ENCODE data around the gene PCDHB4.
"Not testable (repeated sequence)": the region's sequence is repeated elsewhere in the genome, so short reads cannot be mapped to it uniquely, and the experiment has no call there.

The PCDHB4 gene

DNA sequence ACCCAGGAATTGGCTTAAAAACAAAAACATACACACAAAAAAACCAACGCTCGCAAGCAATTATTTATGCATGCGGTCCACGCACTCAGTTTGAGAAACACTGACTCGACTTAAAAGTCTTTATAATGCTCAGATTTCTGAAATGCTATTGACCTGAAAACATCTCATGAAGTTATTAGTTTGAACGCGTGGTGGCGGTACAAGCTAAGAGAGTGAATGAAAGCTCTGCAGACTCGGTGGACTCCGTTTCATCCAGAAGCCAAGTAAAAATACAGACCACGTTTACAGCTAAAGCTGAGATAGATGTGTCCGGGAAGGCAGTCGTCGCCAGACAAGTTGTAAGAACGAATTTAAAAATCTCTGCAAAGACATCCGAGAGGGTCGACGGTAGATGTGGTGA is 28.2 kb downstream of the PCDHB4 start, which contains the start of gene PCDHB6:
TSS of gene PCDHB6 (plus strand) at position 246 of the 400 bp plus-strand sequence. CDS start 201 bp downstream, outside the sequence.
- no peaks in the 10 kb centered on the region for H3K9me3 ChIP-seq (ENCODE audit: control insufficient read depth, low read length)
- H3K4me1 ChIP-seq (ENCODE audit: control insufficient read depth, insufficient read depth, low read length): no peaks in the 10 kb centered on the region
- no peak within 1 kb of the TSS for H3K4me3 ChIP-seq (ENCODE audit: insufficient read depth, low read depth, low read length)
- no peak within 1 kb of the TSS for H3K27ac ChIP-seq (ENCODE audit: insufficient read depth, low read depth, low read length, poor library complexity, severe bottlenecking)
- WGBS, 2 experiments: 90 to 93% methylated on average over 18 of the region's 18 CpGs
- H3K27me3 ChIP-seq (ENCODE audit: control insufficient read depth, insufficient read depth, low read length, poor library complexity, severe bottlenecking): no peaks in the 10 kb centered on the region
- peaks cover 4% of the 10 kb centered on the region for H3K36me3 ChIP-seq (ENCODE audit: control insufficient read depth, insufficient read depth, low read length)

DNA sequence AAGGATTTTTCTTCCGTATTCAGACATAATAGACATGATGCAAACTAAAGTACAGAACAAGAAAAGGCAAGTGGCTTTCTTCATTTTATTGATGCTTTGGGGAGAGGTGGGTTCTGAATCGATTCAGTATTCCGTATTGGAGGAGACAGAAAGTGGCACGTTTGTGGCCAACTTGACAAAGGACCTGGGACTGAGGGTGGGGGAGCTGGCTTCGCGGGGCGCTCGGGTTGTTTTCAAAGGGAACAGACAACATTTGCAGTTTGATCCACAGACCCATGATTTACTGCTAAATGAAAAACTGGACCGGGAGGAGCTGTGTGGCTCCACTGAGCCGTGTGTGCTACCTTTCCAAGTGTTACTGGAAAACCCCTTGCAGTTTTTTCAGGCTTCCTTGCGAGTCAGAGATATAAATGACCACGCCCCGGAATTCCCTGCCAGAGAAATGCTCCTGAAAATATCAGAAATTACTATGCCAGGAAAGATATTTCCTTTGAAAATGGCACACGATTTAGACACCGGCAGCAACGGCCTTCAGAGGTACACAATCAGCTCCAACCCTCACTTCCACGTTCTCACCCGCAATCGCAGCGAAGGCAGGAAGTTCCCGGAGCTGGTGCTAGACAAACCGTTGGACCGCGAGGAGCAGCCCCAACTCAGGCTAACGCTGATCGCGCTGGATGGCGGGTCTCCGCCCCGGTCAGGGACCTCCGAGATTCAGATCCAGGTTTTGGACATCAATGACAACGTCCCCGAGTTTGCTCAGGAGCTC is 28.8 kb downstream of the PCDHB4 start:
- H3K27me3 ChIP-seq (ENCODE audit: control insufficient read depth, insufficient read depth, low read length, poor library complexity, severe bottlenecking): no peaks in the 10 kb centered on the region
- H3K27ac ChIP-seq (ENCODE audit: insufficient read depth, low read depth, low read length, poor library complexity, severe bottlenecking): no peak overlapping the region
- no peaks in the 10 kb centered on the region for H3K4me1 ChIP-seq (ENCODE audit: control insufficient read depth, insufficient read depth, low read length)
- WGBS, 2 experiments: 95 to 96% methylated on average over 33 of the region's 33 CpGs
- H3K36me3 ChIP-seq (ENCODE audit: control insufficient read depth, insufficient read depth, low read length): peaks cover 4% of the 10 kb centered on the region
- no peaks in the 10 kb centered on the region for H3K9me3 ChIP-seq (ENCODE audit: control insufficient read depth, low read length)
- H3K4me3 ChIP-seq (ENCODE audit: insufficient read depth, low read depth, low read length): no peak overlapping the region

DNA sequence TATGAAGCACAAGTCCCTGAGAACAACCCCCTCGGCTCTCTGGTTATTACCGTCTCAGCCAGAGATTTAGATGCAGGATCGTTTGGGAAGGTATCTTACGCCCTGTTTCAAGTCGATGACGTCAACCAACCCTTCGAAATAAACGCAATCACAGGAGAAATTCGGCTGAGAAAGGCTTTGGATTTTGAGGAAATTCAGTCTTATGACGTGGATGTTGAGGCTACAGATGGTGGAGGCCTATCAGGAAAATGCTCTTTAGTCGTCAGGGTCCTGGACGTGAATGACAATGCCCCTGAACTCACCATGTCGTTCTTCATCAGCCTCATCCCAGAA is 29.3 kb downstream of the PCDHB4 start:
- Histone ChIP-seq H3K27ac (ENCODE audit: insufficient read depth, low read depth, low read length, poor library complexity, severe bottlenecking) (no peak overlapping the region), H3K27me3 (ENCODE audit: control insufficient read depth, insufficient read depth, low read length, poor library complexity, severe bottlenecking) (no peaks in the 10 kb centered on the region), H3K9me3 (ENCODE audit: control insufficient read depth, low read length) (no peaks in the 10 kb centered on the region), H3K4me1 (ENCODE audit: control insufficient read depth, insufficient read depth, low read length) (no peaks in the 10 kb centered on the region), H3K36me3 (ENCODE audit: control insufficient read depth, insufficient read depth, low read length) (peaks cover 4% of the 10 kb centered on the region), H3K4me3 (ENCODE audit: insufficient read depth, low read depth, low read length) (no peak overlapping the region)
- 92 to 94% methylated on average over 13 of the region's 13 CpGs for WGBS, 2 experiments

DNA sequence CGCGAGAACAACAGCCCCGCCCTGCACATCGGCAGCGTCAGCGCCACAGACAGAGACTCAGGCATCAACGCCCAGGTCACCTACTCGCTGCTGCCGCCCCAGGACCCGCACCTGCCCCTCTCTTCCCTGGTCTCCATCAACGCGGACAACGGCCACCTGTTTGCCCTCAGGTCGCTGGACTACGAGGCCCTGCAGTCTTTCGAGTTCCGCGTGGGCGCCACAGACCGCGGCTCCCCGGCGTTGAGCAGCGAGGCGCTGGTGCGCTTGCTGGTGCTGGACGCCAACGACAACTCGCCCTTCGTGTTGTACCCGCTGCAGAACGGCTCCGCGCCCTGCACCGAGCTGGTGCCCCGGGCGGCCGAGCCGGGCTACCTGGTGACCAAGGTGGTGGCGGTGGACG is 30.0 kb downstream of the PCDHB4 start:
- not testable (repeated sequence) for H3K27ac ChIP-seq (ENCODE audit: insufficient read depth, low read depth, low read length, poor library complexity, severe bottlenecking); H3K9me3 ChIP-seq (ENCODE audit: control insufficient read depth, low read length); H3K36me3 ChIP-seq (ENCODE audit: control insufficient read depth, insufficient read depth, low read length); H3K4me1 ChIP-seq (ENCODE audit: control insufficient read depth, insufficient read depth, low read length); H3K27me3 ChIP-seq (ENCODE audit: control insufficient read depth, insufficient read depth, low read length, poor library complexity, severe bottlenecking); H3K4me3 ChIP-seq (ENCODE audit: insufficient read depth, low read depth, low read length)
- WGBS, 2 experiments: 97 to 98% methylated on average over 27 to 33 of the region's 41 CpGs

DNA sequence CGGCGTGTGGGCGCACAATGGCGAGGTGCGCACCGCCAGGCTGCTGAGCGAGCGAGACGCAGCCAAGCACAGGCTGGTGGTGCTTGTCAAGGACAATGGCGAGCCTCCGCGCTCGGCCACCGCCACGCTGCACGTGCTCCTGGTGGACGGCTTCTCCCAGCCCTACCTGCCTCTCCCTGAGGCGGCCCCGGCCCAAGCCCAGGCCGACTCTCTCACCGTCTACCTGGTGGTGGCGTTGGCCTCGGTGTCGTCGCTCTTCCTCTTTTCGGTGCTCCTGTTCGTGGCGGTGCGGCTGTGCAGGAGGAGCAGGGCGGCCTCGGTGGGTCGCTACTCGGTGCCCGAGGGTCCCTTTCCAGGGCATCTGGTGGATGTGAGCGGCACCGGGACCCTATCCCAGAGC is 30.5 kb downstream of the PCDHB4 start:
- 95% methylated on average over 36 of the region's 36 CpGs for WGBS, 2 experiments
- not testable (repeated sequence) for H3K4me1 ChIP-seq (ENCODE audit: control insufficient read depth, insufficient read depth, low read length); H3K27me3 ChIP-seq (ENCODE audit: control insufficient read depth, insufficient read depth, low read length, poor library complexity, severe bottlenecking); H3K27ac ChIP-seq (ENCODE audit: insufficient read depth, low read depth, low read length, poor library complexity, severe bottlenecking); H3K36me3 ChIP-seq (ENCODE audit: control insufficient read depth, insufficient read depth, low read length); H3K4me3 ChIP-seq (ENCODE audit: insufficient read depth, low read depth, low read length); H3K9me3 ChIP-seq (ENCODE audit: control insufficient read depth, low read length)

DNA sequence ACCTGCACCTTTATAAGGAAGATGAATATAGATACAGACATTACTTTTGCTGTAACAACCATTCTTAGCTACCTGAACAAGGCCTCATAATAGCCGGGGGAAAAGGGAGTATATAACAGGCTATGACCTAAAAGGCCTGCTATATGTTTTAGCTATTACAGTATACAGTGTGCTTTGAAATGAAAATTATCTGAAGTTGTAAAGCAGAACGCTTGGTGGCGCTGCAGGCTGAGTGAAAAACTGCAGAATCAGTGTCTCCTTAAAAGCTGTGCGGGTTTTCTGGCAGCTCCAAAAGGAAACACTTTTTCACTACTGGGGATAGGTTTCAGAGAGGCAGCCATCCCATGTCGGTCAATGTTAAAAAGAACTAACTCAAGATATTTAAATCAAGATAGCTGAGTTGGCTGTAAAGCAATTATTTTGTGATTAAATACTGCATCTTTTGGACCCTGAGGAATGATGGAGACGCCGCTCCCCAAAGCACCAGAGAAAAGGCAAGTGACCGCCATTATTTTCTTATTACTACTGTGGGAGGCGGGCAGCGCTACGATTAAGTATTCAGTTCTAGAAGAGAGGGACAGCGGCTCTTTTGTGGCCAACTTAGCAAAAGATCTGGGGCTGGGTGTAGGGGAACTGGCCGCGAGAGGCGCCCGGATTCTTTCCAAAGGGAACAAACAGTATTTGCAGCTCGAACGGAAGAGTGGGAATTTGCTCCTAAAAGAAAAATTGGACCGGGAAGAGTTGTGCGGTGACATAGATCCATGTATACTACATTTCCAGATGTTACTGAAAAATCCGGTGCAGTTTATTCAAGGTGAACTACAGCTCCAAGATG is 34.1 kb downstream of the PCDHB4 start:
- no peaks in the 10 kb centered on the region for H3K36me3 ChIP-seq (ENCODE audit: control insufficient read depth, insufficient read depth, low read length)
- H3K9me3 ChIP-seq (ENCODE audit: control insufficient read depth, low read length): no peaks in the 10 kb centered on the region
- 85 to 87% methylated on average over 21 of the region's 21 CpGs for WGBS, 2 experiments
- H3K27ac ChIP-seq (ENCODE audit: insufficient read depth, low read depth, low read length, poor library complexity, severe bottlenecking): no peak overlapping the region
- H3K27me3 ChIP-seq (ENCODE audit: control insufficient read depth, insufficient read depth, low read length, poor library complexity, severe bottlenecking): no peaks in the 10 kb centered on the region
- H3K4me3 ChIP-seq (ENCODE audit: insufficient read depth, low read depth, low read length): no peak overlapping the region
- no peaks in the 10 kb centered on the region for H3K4me1 ChIP-seq (ENCODE audit: control insufficient read depth, insufficient read depth, low read length)

DNA sequence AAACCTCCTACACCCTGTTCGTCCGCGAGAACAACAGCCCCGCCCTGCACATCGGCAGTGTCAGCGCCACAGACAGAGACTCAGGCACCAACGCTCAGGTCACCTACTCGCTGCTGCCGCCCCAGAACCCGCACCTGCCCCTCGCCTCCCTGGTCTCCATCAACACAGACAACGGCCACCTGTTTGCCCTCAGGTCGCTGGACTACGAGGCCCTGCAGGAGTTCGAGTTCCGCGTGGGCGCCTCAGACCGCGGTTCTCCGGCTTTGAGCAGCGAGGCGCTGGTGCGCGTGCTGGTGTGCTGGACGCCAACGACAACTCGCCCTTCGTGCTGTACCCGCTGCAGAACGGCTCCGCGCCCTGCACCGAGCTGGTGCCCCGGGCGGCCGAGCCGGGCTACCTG is 35.7 kb downstream of the PCDHB4 start:
- not testable (repeated sequence) for H3K27me3 ChIP-seq (ENCODE audit: control insufficient read depth, insufficient read depth, low read length, poor library complexity, severe bottlenecking); H3K27ac ChIP-seq (ENCODE audit: insufficient read depth, low read depth, low read length, poor library complexity, severe bottlenecking); H3K4me1 ChIP-seq (ENCODE audit: control insufficient read depth, insufficient read depth, low read length); H3K4me3 ChIP-seq (ENCODE audit: insufficient read depth, low read depth, low read length); H3K9me3 ChIP-seq (ENCODE audit: control insufficient read depth, low read length); H3K36me3 ChIP-seq (ENCODE audit: control insufficient read depth, insufficient read depth, low read length)
- WGBS, 2 experiments: 94 to 97% methylated on average over 29 to 32 of the region's 38 CpGs

DNA sequence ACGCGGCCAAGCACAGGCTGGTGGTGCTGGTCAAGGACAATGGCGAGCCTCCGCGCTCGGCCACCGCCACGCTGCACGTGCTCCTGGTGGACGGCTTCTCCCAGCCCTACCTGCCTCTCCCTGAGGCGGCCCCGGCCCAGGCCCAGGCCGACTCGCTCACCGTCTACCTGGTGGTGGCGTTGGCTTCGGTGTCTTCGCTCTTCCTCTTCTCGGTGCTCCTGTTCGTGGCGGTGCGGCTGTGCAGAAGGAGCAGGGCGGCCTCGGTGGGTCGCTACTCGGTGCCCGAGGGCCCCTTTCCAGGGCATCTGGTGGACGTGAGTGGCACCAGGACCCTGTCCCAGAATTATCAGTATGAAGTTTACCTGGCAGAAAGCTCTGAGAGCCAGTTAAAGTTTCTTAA is 36.3 kb downstream of the PCDHB4 start:
- H3K9me3 ChIP-seq (ENCODE audit: control insufficient read depth, low read length); H3K4me3 ChIP-seq (ENCODE audit: insufficient read depth, low read depth, low read length); H3K27ac ChIP-seq (ENCODE audit: insufficient read depth, low read depth, low read length, poor library complexity, severe bottlenecking); H3K27me3 ChIP-seq (ENCODE audit: control insufficient read depth, insufficient read depth, low read length, poor library complexity, severe bottlenecking); H3K4me1 ChIP-seq (ENCODE audit: control insufficient read depth, insufficient read depth, low read length); H3K36me3 ChIP-seq (ENCODE audit: control insufficient read depth, insufficient read depth, low read length): not testable (repeated sequence)
- 94 to 95% methylated on average over 21 of the region's 28 CpGs for WGBS, 2 experiments

DNA sequence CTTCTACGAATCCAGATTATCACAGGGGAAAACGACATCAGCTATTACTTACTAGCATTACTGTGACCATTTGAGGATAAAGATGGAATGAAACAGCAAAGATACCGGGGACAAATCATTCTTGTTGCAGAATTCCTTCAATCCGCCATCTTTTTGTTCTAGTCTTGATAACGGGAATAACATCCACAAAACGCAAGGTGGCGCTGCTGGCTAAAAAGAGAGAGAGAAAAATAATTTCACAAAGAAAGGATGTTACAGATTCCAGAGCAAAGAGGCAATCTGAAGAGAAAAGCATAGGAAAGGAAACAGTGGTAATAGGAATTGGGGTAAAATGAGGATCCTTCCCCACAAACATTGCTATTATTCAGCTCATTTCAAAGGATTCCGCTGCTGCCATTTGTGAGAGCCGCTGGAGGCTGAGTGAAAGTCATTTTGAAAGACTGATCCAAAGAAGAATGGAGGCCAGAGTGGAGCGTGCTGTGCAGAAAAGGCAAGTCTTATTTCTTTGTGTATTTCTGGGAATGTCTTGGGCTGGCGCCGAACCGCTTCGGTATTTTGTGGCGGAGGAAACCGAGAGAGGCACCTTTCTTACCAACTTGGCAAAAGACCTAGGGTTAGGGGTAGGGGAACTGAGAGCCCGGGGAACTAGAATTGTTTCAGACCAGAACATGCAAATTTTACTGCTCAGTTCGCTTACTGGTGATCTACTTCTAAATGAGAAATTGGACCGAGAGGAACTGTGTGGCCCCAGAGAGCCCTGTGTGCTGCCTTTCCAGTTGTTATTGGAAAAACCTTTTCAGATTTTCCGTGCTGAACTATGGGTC is 51.0 kb downstream of the PCDHB4 start, which contains the start of gene PCDHB7:
TSS of gene PCDHB7 (plus strand) at position 264 of the 824 bp plus-strand sequence. CDS start at position 456, 192 bp downstream.
- Histone ChIP-seq H3K9me3 (ENCODE audit: control insufficient read depth, low read length) (no peaks in the 10 kb centered on the region), H3K4me3 (ENCODE audit: insufficient read depth, low read depth, low read length) (no peak within 1 kb of the TSS), H3K36me3 (ENCODE audit: control insufficient read depth, insufficient read depth, low read length) (no peaks in the 10 kb centered on the region), H3K27ac (ENCODE audit: insufficient read depth, low read depth, low read length, poor library complexity, severe bottlenecking) (no peak within 1 kb of the TSS), H3K27me3 (ENCODE audit: control insufficient read depth, insufficient read depth, low read length, poor library complexity, severe bottlenecking) (no peaks in the 10 kb centered on the region), H3K4me1 (ENCODE audit: control insufficient read depth, insufficient read depth, low read length) (no peaks in the 10 kb centered on the region)
- WGBS, 2 experiments: 81% methylated on average over 19 to 20 of the region's 20 CpGs

All from ectodermal cell (in vitro differentiated cells).